H1 (cell line): ENCODE data around the gene TRIP13. TPM values are rescaled to one million over a fixed set of nuclear protein-coding genes. Genes with fewer than 3 reads are reported as not detected.

ENCODE experiments used
- CTCF ChIA-PET: fragments of 300-600 bp; sonication (Branson Sonifier 250); formaldehyde crosslinking; loops from one replicate; lab custom pipeline; 2021; ENCODE audit not compliant: partially characterized antibody; lab: Charles Lee
- POLR2A ChIA-PET: fragments of 300-600 bp; sonication (Branson Sonifier 250); formaldehyde crosslinking; loops from one replicate; lab custom pipeline; 2021; ENCODE audit warnings: inconsistent platforms; ENCODE audit not compliant: partially characterized antibody; lab: Charles Lee
- DNase-seq, 2 experiments: peaks; one replicate each; pipeline versions ENCODE4 v3.0.0 to v3.0.0-alpha.2; 2010 to 2022; ENCODE audit warnings: low spot score in 2 of 2, low read depth in 1 of 2, mixed read lengths in 1 of 2
- FAIRE-seq: peaks from 2 replicates; lab custom pipeline; 2011; peaks lifted over from hg19 to GRCh38; lab: Jason Lieb, UNC
- H2AFZ ChIP-seq: 2 replicates; pipeline ENCODE4 v1.8.1; 2012; ENCODE audit warnings: low read length, inconsistent platforms
- H2AK5ac ChIP-seq: 2 replicates; pipeline ENCODE4 v1.6.1; 2013; ENCODE audit warnings: low read depth, low read length
- H2BK120ac ChIP-seq: replicated peaks from 2 replicates; pipeline ENCODE3; 2013; ENCODE audit warnings: low read depth, low read length, inconsistent platforms
- H2BK12ac ChIP-seq: 2 replicates; pipeline ENCODE4 v1.6.1; 2013; ENCODE audit warnings: low read depth, low read length
- H2BK15ac ChIP-seq: 2 replicates; pipeline ENCODE4 v1.6.1; 2013; ENCODE audit warnings: low read length
- H2BK20ac ChIP-seq: 2 replicates; pipeline ENCODE4 v1.6.1; 2013; ENCODE audit warnings: low read length
- H2BK5ac ChIP-seq: 2 replicates; pipeline ENCODE4 v1.6.1; 2013; ENCODE audit warnings: low read depth, low read length
- H3K14ac ChIP-seq: 2 replicates; pipeline ENCODE4 v1.6.1; 2013; ENCODE audit warnings: inconsistent platforms; ENCODE audit not compliant: insufficient read length
- H3K18ac ChIP-seq: 2 replicates; pipeline ENCODE4 v1.6.1; 2013; ENCODE audit warnings: low read length; ENCODE audit errors: extremely low read depth
- H3K23ac ChIP-seq: 2 replicates; pipeline ENCODE4 v1.6.1; 2013; ENCODE audit warnings: inconsistent platforms; ENCODE audit not compliant: insufficient read length
- H3K23me2 ChIP-seq: 2 replicates; pipeline ENCODE4 v1.6.1; 2013; ENCODE audit warnings: low read depth, low read length
- H3K27ac ChIP-seq: 2 replicates; pipeline ENCODE4 v1.6.1; 2011; ENCODE audit warnings: low read depth, low read length, inconsistent platforms
- H3K27me3 ChIP-seq, 4 experiments: replicated peaks in 1 of 4; 1 replicate in 1 of 4; 2 replicates in 3 of 4; pipeline versions ENCODE4 v1.6.1 to v1.8.1; 2011 to 2013; ENCODE audit warnings: low read length in 3 of 4, mild to moderate bottlenecking in 3 of 4, inconsistent platforms in 2 of 4, mixed read lengths in 2 of 4, moderate library complexity in 1 of 4; ENCODE audit not compliant: control insufficient read depth in 3 of 4, insufficient read depth in 3 of 4; ENCODE audit errors: extremely low read depth in 1 of 4
- H3K36me3 ChIP-seq, 4 experiments: 2 replicates each; pipeline versions ENCODE4 v1.6.1 to v1.8.1; 2011 to 2013; ENCODE audit warnings: mild to moderate bottlenecking in 4 of 4, low read length in 3 of 4, moderate library complexity in 2 of 4, control low read depth in 1 of 4, inconsistent platforms in 1 of 4; ENCODE audit not compliant: insufficient read depth in 4 of 4, control insufficient read depth in 2 of 4
- H3K4ac ChIP-seq: replicated peaks from 2 replicates; pipeline ENCODE3; 2013; ENCODE audit warnings: low read length, low read depth, mixed read lengths, inconsistent platforms; ENCODE audit not compliant: insufficient read length
- H3K4me1 ChIP-seq, 4 experiments: replicated peaks in 1 of 4; 1 replicate in 1 of 4; 2 replicates in 3 of 4; pipeline versions ENCODE4 v1.6.1 to v1.8.1; 2011 to 2013; ENCODE audit warnings: low read length in 3 of 4, inconsistent platforms in 2 of 4, mixed read lengths in 1 of 4; ENCODE audit not compliant: insufficient read depth in 4 of 4, control insufficient read depth in 3 of 4
- H3K4me2 ChIP-seq, 2 experiments: 2 replicates each; pipeline versions ENCODE4 v1.6.1 to v1.8.1; 2011 to 2013; ENCODE audit warnings: low read depth in 2 of 2, low read length in 2 of 2, control low read depth in 1 of 2, inconsistent platforms in 1 of 2, mild to moderate bottlenecking in 1 of 2; ENCODE audit not compliant: insufficient read depth in 1 of 2
- H3K4me3 ChIP-seq, 4 experiments: fragments of 200-600, 300-600 bp in 1 of 4; sonication (generic), shearing (Covaris generic), sonication (Bioruptor Twin) in 1 of 4; 2 replicates each; pipeline versions ENCODE4 v1.5.1 to v1.8.1; 2011 to 2016; ENCODE audit warnings: low read length in 4 of 4, low read depth in 3 of 4, control low read depth in 2 of 4, inconsistent platforms in 2 of 4, mild to moderate bottlenecking in 2 of 4, mixed read lengths in 1 of 4, moderate library complexity in 1 of 4; ENCODE audit not compliant: insufficient read depth in 2 of 4; ENCODE audit errors: extremely low read depth in 1 of 4
- H3K56ac ChIP-seq: replicated peaks from 2 replicates; pipeline ENCODE3; 2013; ENCODE audit warnings: low read depth, mild to moderate bottlenecking, mixed read lengths, low read length, inconsistent platforms; ENCODE audit not compliant: insufficient read length
- H3K79me1 ChIP-seq: 2 replicates; pipeline ENCODE4 v1.6.1; 2013; ENCODE audit warnings: low read depth, low read length, control low read depth
- H3K79me2 ChIP-seq, 2 experiments: 2 replicates each; pipeline versions ENCODE4 v1.6.1 to v1.8.1; 2012 to 2013; ENCODE audit warnings: low read length in 2 of 2, mild to moderate bottlenecking in 2 of 2, inconsistent platforms in 1 of 2; ENCODE audit not compliant: insufficient read depth in 2 of 2, control insufficient read depth in 1 of 2
- H3K9ac ChIP-seq, 4 experiments: replicated peaks in 1 of 4; 1 replicate in 1 of 4; 2 replicates in 3 of 4; pipeline versions ENCODE4 v1.6.1 to v1.8.1; 2011 to 2013; ENCODE audit warnings: low read depth in 3 of 4, low read length in 3 of 4, control low read depth in 2 of 4, mild to moderate bottlenecking in 2 of 4, moderate library complexity in 2 of 4, inconsistent platforms in 1 of 4; ENCODE audit errors: extremely low read depth in 1 of 4
- H3K9me3 ChIP-seq, 2 experiments: 2 replicates each; pipeline versions ENCODE4 v1.6.1 to v1.8.1; 2012 to 2013; ENCODE audit warnings: mild to moderate bottlenecking in 2 of 2, moderate library complexity in 2 of 2, control low read depth in 1 of 2, inconsistent platforms in 1 of 2, low read depth in 1 of 2, low read length in 1 of 2, mixed read lengths in 1 of 2; ENCODE audit not compliant: insufficient read depth in 2 of 2
- H4K20me1 ChIP-seq, 2 experiments: replicated peaks in 1 of 2; 2 replicates each; pipeline versions ENCODE3 to v1.8.1; 2011 to 2013; ENCODE audit warnings: inconsistent platforms in 2 of 2, low read length in 2 of 2, mild to moderate bottlenecking in 1 of 2; ENCODE audit not compliant: insufficient read depth in 2 of 2, control insufficient read depth in 1 of 2
- H4K5ac ChIP-seq: 2 replicates; pipeline ENCODE4 v1.6.1; 2013; ENCODE audit warnings: low read length, low read depth, mixed read lengths, inconsistent platforms; ENCODE audit not compliant: insufficient read length
- H4K8ac ChIP-seq: 2 replicates; pipeline ENCODE4 v1.8.0; 2013; ENCODE audit warnings: mild to moderate bottlenecking, moderate library complexity, low read length, inconsistent platforms; ENCODE audit not compliant: insufficient read depth; ENCODE audit errors: extremely low read depth
- H4K91ac ChIP-seq: replicated peaks from 2 replicates; pipeline ENCODE3; 2013; ENCODE audit warnings: low read length, mixed read lengths, inconsistent platforms; ENCODE audit not compliant: insufficient read length
- HDAC2 ChIP-seq, 2 experiments: fragments of 300-600 bp in 1 of 2; sonication (generic) in 1 of 2; IDR thresholded peaks; 2 replicates each; pipeline ENCODE4 v1.6.1; 2011 to 2012; ENCODE audit warnings: low read depth in 2 of 2, low read length in 2 of 2, mild to moderate bottlenecking in 2 of 2, moderate library complexity in 2 of 2, borderline replicate concordance in 1 of 2, inconsistent platforms in 1 of 2
- KDM4A ChIP-seq: IDR thresholded peaks from one replicate; pipeline ENCODE4 v1.7.1; 2012; ENCODE audit warnings: low read depth, mild to moderate bottlenecking, moderate library complexity, low read length, inconsistent platforms; ENCODE audit not compliant: severe bottlenecking
- NANOG ChIP-seq: IDR thresholded peaks from 2 replicates; pipeline ENCODE4 v1.6.1; 2011; ENCODE audit warnings: low read length, low read depth, mild to moderate bottlenecking, inconsistent platforms; ENCODE audit not compliant: insufficient read depth, poor library complexity, severe bottlenecking
- TAF1 ChIP-seq: IDR thresholded peaks from 2 replicates; pipeline ENCODE4 v1.6.1; 2011; ENCODE audit warnings: mild to moderate bottlenecking, low read depth, low read length
- WGBS, 2 experiments: shearing (Covaris generic) in 1 of 2; methylation state at CpG; one replicate each; pipeline versions ENCODE4 v1.1.6 to v1.1.7; 2013 to 2015; ENCODE audit warnings: low lambda C conversion rate in 2 of 2, mixed read lengths in 2 of 2, inconsistent platforms in 1 of 2, low coverage in 1 of 2, missing lambda C conversion rate in 1 of 2; ENCODE audit not compliant: insufficient replicate concordance in 2 of 2, insufficient coverage in 1 of 2, insufficient read length in 1 of 2; ENCODE audit errors: extremely low coverage in 1 of 2, missing lambda C conversion rate in 1 of 2; 5-methylcytosine and 5-hydroxymethylcytosine counted together
- long read RNA-seq, 2 experiments: library from RNA in 1 of 2; library from capped mRNA in 1 of 2; stranded (forward); transcript quantifications; one replicate each; pipeline ENCODE4 v2.0.0, GENCODE V29; 2021; ENCODE audit warnings: inconsistent platforms in 1 of 2
- polyA minus RNA-seq, 3 experiments: library from RNA; depleted of rRNA, polyadenylated mRNA; stranded (reverse); fragments of >200 nt; gene quantifications; 1 replicate in 2 of 3; 2 replicates in 1 of 3; pipeline ENCODE4 v1.2.3, GENCODE V29; 2011
- polyA plus RNA-seq, 7 experiments: library from polyadenylated mRNA; depleted of rRNA in 3 of 7; stranded (reverse) in 5 of 7; unstranded in 2 of 7; fragments of >200 nt in 5 of 7; fragments of 200-250 nt in 2 of 7; gene quantifications; 1 replicate in 5 of 7; 2 replicates in 1 of 7; 4 replicates in 1 of 7; pipeline versions ENCODE4 v1.2.1 to v1.2.3, GENCODE V29; 2011 to 2013; ENCODE audit warnings: missing spikeins in 2 of 7, mixed read lengths in 2 of 7
- total RNA-seq: library from RNA; stranded (reverse); fragmentation: NEBNext Ultra II Directional; extraction: Animal tissue kit (Norgen Biotek cat#: 25700); gene quantifications from 2 replicates; pipeline ENCODE4 v1.2.1, GENCODE V29; 2021

The TRIP13 gene, protein sequence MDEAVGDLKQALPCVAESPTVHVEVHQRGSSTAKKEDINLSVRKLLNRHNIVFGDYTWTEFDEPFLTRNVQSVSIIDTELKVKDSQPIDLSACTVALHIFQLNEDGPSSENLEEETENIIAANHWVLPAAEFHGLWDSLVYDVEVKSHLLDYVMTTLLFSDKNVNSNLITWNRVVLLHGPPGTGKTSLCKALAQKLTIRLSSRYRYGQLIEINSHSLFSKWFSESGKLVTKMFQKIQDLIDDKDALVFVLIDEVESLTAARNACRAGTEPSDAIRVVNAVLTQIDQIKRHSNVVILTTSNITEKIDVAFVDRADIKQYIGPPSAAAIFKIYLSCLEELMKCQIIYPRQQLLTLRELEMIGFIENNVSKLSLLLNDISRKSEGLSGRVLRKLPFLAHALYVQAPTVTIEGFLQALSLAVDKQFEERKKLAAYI
- total RNA-seq: 34.5 and 39.2 TPM in 2 replicates
- polyA plus RNA-seq (2011; rRNA removed): 17.9 and 20.0 TPM in 2 replicates
- 28.8 TPM for polyA plus RNA-seq (2011; cell fraction: cytosol; rRNA removed)
- 27.0 TPM for polyA plus RNA-seq (2011; cell fraction: nucleus; rRNA removed)
- 26.9 to 37.9 TPM (median 33.7 TPM) in 4 replicates for polyA plus RNA-seq (2012, experiment 1 of 2)
- polyA plus RNA-seq (2012, experiment 2 of 2): 13.1 TPM
- 33.0 TPM for polyA plus RNA-seq (2013, experiment 1 of 2)
- 33.3 TPM for polyA plus RNA-seq (2013, experiment 2 of 2)
- 29.1 and 53.1 TPM in 2 replicates for polyA minus RNA-seq (2011; rRNA and poly(A)+ RNA removed)
- 20.4 TPM for polyA minus RNA-seq (2011; cell fraction: cytosol; rRNA and poly(A)+ RNA removed)
- 24.3 TPM for polyA minus RNA-seq (2011; cell fraction: nucleus; rRNA and poly(A)+ RNA removed)
- long read RNA-seq, experiment 1, transcript TRIP13-201 (13 exons, 2,672 nt): major isoform, 18 of 31 reads
- long read RNA-seq, experiment 1, partial matches to known transcripts: 5 of 31 reads
- long read RNA-seq, experiment 1, other reads (novel, unspliced or antisense): 8 of 31 reads
- long read RNA-seq, experiment 2, partial matches to known transcripts: 2 of 7 reads
- long read RNA-seq, experiment 2, other reads (novel, unspliced or antisense): 4 of 7 reads

DNA sequence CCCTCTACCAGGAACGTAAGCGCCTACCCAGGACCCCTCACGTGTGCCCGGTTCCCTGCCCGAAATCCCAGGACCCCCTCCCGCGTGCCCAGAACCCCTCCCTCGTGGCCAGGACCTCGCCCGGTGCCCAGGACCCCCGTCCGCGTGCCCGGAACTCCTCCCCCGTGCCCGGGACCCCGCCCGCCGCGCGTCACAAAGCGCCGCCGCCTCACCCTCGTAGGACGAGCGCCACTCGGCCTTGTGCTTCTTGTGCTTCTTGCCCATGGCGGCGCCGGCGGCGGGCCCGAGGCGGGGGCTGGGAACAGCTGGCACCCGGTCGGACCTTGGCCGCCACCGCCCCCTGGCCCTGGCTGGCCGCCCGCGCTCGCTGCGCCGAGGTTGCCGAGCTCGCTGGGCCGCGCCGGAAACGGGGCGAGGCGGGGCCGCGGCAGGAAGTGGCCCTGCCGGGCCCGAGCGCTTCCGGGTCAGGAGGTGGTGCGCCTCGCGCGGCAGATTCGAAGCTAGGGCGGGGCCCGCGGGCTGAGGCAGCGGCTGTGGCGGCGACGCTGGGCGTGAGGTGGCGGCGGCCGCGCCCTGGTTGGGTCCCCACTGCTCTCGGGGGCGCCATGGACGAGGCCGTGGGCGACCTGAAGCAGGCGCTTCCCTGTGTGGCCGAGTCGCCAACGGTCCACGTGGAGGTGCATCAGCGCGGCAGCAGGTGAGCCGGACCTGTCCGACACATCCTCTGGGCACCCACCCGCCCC lies at the start of gene TRIP13, which contains the start of gene BRD9:
Gene TRIP13, plus strand, starts transcription at position 491 of the 743 bp plus-strand sequence. Its CDS starts 115 bp downstream, at position 606.
Gene BRD9, minus strand, starts transcription at position 408 of the 743 bp plus-strand sequence. Its CDS starts 144 bp downstream, at position 264.
- ChIA-PET CTCF (interaction anchor here (1.0 to 6.9 kb wide), 4 partner anchors 9 to 223 kb away, joined by 3 to 38 read pairs (median 6); no protein-coding TSS in a partner anchor), POLR2A (interaction anchor here (0.8 to 8.8 kb wide), 12 partner anchors 9 to 231 kb away, joined by 3 to 46 read pairs (median 4); no protein-coding TSS in a partner anchor)
- H3K14ac ChIP-seq: no peak within 1 kb of the TSS
- peak within 1 kb of the TSS; percentile 86 to 95 (median 90) for H3K4me3 ChIP-seq
- H3K23ac ChIP-seq: no peak within 1 kb of the TSS
- no peak within 1 kb of the TSS for H2BK120ac ChIP-seq
- H3K4ac ChIP-seq: peak within 1 kb of the TSS; percentile 74
- peak within 1 kb of the TSS; percentile 81; the same call in 1 of the 2 replicates for H2BK5ac ChIP-seq
- H3K36me3 ChIP-seq: peaks cover 20 to 58% (median 47%) of the 10 kb centered on the region in 4 experiments
- WGBS, 2 experiments: 1% methylated on average over 28 of the region's 91 CpGs; no CpG with 5 or more reads in 1 of the 2 experiments
- H3K9ac ChIP-seq: peak within 1 kb of the TSS; percentile 84 to 88 (median 87)
- peak within 1 kb of the TSS; percentile 96 for H4K8ac ChIP-seq
- FAIRE-seq (no peak), DNase-seq (peak in 1 of 2 experiments; percentile 88)
- peak within 1 kb of the TSS; percentile 92 for H3K27ac ChIP-seq
- H2AK5ac ChIP-seq: peak within 1 kb of the TSS; percentile 94; the same call in 1 of the 2 replicates
- no peak within 1 kb of the TSS for H2BK20ac ChIP-seq
- no peaks in the 10 kb centered on the region for H3K9me3 ChIP-seq
- H3K79me2 ChIP-seq: peaks cover 14 to 73% of the 10 kb centered on the region in 2 experiments
- H4K20me1 ChIP-seq: peaks cover 8 to 9% of the 10 kb centered on the region in 2 experiments
- peak within 1 kb of the TSS; percentile 48 for H3K18ac ChIP-seq
- H2BK12ac ChIP-seq: 0 out of 2 replicates have a peak within 1 kb of the TSS, but pooled peaks have one; percentile 30
- H4K5ac ChIP-seq: peak within 1 kb of the TSS; percentile 77
- H3K23me2 ChIP-seq: peaks cover 11% of the 10 kb centered on the region
- no peak within 1 kb of the TSS for H2BK15ac ChIP-seq
- H3K79me1 ChIP-seq: peaks cover 16% of the 10 kb centered on the region
- peak within 1 kb of the TSS; percentile 94 to 100 for H3K4me2 ChIP-seq
- no peak within 1 kb of the TSS for H2AFZ ChIP-seq
- H3K27me3 ChIP-seq: no peaks in the 10 kb centered on the region
- peak within 1 kb of the TSS; percentile 81 for H4K91ac ChIP-seq
- H3K4me1 ChIP-seq: peaks cover 0 to 13% (median 7%) of the 10 kb centered on the region in 4 experiments; a peak in 6 of 7 replicates
- peak within 1 kb of the TSS; percentile 43 for H3K56ac ChIP-seq
- 0 out of 4 replicates have a peak, but pooled peaks of 1 of the 2 experiments have one; percentile 41 for TF ChIP-seq HDAC2 (IDR thresholded peaks at IDR 0.05; ENCODE audit: borderline replicate concordance in 1 of 2, low read depth in 2 of 2, low read length in 2 of 2)
- TF ChIP-seq KDM4A: peak; percentile 71
- TF ChIP-seq NANOG: no peak
- TF ChIP-seq TAF1: peak; percentile 74
